ENCODE data around the gene GPR75. TPM values are rescaled to one million over a fixed set of nuclear protein-coding genes. Genes with fewer than 3 reads are reported as not detected.

The GPR75 gene
- total RNA-seq, 6 experiments from 2014 or later, result 1.1 to 3.3 (median 1.4) TPM

- intact Hi-C loops (cut with DNase I), result no loop called here
- ATAC-seq, result no peak
- H3K9me3 ChIP-seq, result no peaks in the 10 kb centered on the region
Measured at GRCh38 chr2:53881986-53882385, 22.2 kb upstream of the GPR75 start.

GRCh38 chr2:53881360-53881759 lies 21.6 kb upstream of the GPR75 start:
- intact Hi-C loops (cut with DNase I), result no loop called here
- Histone ChIP-seq H3K4me3 (no peak overlapping the region), H3K36me3 (peaks cover 0 to 37% (median 11%) of the 10 kb centered on the region in 4 donors), H3K27ac (no peak overlapping the region), H3K4me1 (no peaks in the 10 kb centered on the region), H3K27me3 (no peaks in the 10 kb centered on the region), H3K9me3 (no peaks in the 10 kb centered on the region)
- 100% methylated on average over 2 of the region's 2 CpGs for WGBS (ENCODE audit: insufficient coverage, low coverage, low lambda C conversion rate, missing lambda C conversion rate)
- DNase-seq, result no peak
- ATAC-seq, result no peak
- TF ChIP-seq POLR2A (IDR thresholded peaks at IDR 0.05), result no peak
- no peak for TF ChIP-seq CTCF (IDR thresholded peaks at IDR 0.05)

More at GRCh38 chr2:53881986-53882385, 22.2 kb upstream of the GPR75 start:
- Histone ChIP-seq H3K27ac (no peak overlapping the region), H3K36me3 (peaks cover 0 to 43% (median 14%) of the 10 kb centered on the region in 4 donors), H3K4me1 (no peaks in the 10 kb centered on the region), H3K4me3 (no peak overlapping the region), H3K27me3 (no peaks in the 10 kb centered on the region)
- TF ChIP-seq POLR2A (IDR thresholded peaks at IDR 0.05) (no peak), CTCF (IDR thresholded peaks at IDR 0.05) (no peak)
- no peak for DNase-seq

- WGBS (ENCODE audit: insufficient coverage, low coverage, low lambda C conversion rate, missing lambda C conversion rate), result 97% methylated on average over 3 of the region's 3 CpGs
- H3K4me1 ChIP-seq, result no peaks in the 10 kb centered on the region
- no peak for ATAC-seq
- no peaks in the 10 kb centered on the region for H3K27me3 ChIP-seq
- H3K9me3 ChIP-seq, result no peaks in the 10 kb centered on the region
- H3K4me3 ChIP-seq, result no peak overlapping the region
- DNase-seq, result no peak
- TF ChIP-seq CTCF (IDR thresholded peaks at IDR 0.05) (no peak), POLR2A (IDR thresholded peaks at IDR 0.05) (no peak)
- H3K27ac ChIP-seq, result no peak overlapping the region
- intact Hi-C loops (cut with DNase I), result no loop called here
- H3K36me3 ChIP-seq, result peaks cover 0 to 31% (median 9%) of the 10 kb centered on the region in 4 donors
Measured at GRCh38 chr2:53880756-53881155, 21.0 kb upstream of the GPR75 start.

GRCh38 chr2:53877556-53877955 lies 17.8 kb upstream of the GPR75 start:
- Histone ChIP-seq H3K4me3 (no peak overlapping the region), H3K9me3 (no peaks in the 10 kb centered on the region), H3K27ac (no peak overlapping the region), H3K4me1 (no peaks in the 10 kb centered on the region), H3K36me3 (peaks cover 0 to 31% (median 8%) of the 10 kb centered on the region in 4 donors), H3K27me3 (no peaks in the 10 kb centered on the region)
- DNase-seq, result no peak
- intact Hi-C loops (cut with DNase I), result no loop called here
- WGBS (ENCODE audit: insufficient coverage, low coverage, low lambda C conversion rate, missing lambda C conversion rate), result 90% methylated on average over 2 of the region's 2 CpGs
- ATAC-seq, result no peak
- TF ChIP-seq CTCF (IDR thresholded peaks at IDR 0.05) (no peak), POLR2A (IDR thresholded peaks at IDR 0.05) (no peak)

GRCh38 chr2:53877112-53877511 lies 17.3 kb upstream of the GPR75 start:
- Histone ChIP-seq H3K4me1 (no peaks in the 10 kb centered on the region), H3K36me3 (peaks cover 0 to 27% (median 8%) of the 10 kb centered on the region in 4 donors), H3K27me3 (no peaks in the 10 kb centered on the region), H3K27ac (no peak overlapping the region), H3K9me3 (no peaks in the 10 kb centered on the region), H3K4me3 (no peak overlapping the region)
- ATAC-seq (peak in 1 of 4 donors; percentile 16), DNase-seq (no peak)
- WGBS (ENCODE audit: insufficient coverage, low coverage, low lambda C conversion rate, missing lambda C conversion rate), result 0% methylated on average over 1 of the region's 1 CpG
- intact Hi-C loops (cut with DNase I), result no loop called here
- TF ChIP-seq CTCF (IDR thresholded peaks at IDR 0.05), result no peak
- TF ChIP-seq POLR2A (IDR thresholded peaks at IDR 0.05), result no peak
